Amniotic stem cell (primary cell): ENCODE data around the gene BAIAP2L1.

Experiments used
- DNase-seq: peaks from one replicate; lab custom pipeline; 2025; lab: John Stamatoyannopoulos, UW

Gene BAIAP2L1

DNA sequence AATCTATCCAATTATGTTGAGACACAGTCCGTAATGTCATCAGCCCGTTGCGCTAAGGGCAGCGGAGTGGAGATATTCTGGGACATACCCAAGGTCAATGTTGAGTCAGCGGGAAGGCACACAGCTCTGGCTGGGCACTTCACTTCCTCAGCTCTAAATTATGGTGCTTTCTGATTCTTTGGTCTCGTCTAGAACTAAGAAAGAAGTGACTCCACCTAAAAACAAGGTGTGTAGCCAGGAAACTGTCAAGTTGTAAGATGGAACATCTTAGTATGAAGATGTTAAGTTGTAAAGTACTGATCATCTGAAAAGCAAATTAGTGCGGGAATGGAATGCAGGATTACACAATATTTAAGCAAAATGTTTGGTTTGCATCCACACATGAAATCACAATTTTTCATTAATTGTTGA, 43.1 kb downstream of the BAIAP2L1 start:
- DNase-seq, result no peak

DNA sequence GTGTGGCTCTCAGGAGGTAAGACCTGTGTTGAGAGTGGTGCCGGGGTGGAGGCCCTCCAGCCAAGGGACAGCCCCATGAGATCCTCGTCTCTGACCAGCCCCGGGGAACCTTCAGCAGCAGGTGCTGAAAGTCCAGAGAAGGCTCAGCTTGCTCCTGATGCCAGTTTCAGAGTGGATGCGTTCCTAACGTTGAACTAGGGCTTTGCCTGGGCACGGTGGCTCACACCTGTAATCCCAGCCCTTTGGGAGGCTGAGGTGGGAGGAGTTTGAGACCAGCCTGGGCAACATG, 45.7 kb downstream of the BAIAP2L1 start:
- DNase-seq, result no peak

DNA sequence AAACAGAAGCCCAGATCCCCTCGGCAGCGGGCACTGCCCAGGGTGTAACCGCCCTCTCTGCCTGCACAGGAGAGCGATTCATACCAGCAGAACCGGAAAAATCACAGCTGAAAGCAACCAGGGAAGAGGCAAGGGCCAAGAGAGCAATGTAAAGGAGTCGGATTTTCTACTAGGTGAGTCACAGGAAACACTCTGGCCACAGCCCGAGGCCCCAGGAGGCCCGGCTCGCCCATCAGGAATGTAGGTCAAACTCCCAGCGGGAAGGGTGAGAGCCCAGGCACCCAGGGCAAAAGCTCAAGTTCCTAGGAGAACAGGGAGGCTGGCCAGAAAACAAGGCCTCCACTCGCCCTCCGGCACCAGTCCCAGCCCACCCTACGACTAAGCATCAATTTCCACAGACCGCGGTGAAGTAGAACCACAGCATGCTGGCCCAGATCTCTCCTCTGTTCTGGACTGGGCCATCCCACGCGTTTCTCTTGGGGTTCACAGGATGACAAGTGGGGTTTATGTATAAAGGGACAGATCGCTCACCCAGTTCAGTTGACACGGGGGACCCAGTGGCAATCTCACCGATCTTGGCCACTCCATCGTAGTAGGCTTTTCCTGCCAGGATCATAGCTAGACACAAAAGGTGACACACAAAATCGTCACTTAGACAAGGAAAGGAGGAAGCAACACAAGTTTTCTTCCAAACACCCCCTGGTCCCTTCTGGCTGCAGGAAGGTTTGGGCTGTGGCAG, 46.2 kb downstream of the BAIAP2L1 start:
- DNase-seq, result peak; percentile 12

DNA sequence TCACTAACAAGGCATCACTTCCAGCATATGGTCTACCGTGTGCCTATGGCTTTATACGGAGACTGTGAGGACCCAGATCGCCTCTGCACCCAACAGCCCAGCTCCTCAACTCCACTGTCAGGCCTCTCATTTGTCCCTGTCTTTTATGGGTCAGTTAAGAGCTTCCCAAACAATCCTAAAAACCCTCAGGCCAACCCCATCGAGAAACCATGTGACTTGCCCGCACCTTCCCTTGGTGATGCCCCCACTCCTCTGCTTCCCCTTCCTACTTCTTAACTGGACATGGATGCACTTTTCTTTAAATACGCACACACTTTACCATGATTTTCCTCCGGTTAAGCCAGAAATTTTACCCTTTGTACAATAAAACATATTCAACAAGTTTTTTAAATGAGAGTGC, 46.8 kb downstream of the BAIAP2L1 start:
- no peak for DNase-seq

DNA sequence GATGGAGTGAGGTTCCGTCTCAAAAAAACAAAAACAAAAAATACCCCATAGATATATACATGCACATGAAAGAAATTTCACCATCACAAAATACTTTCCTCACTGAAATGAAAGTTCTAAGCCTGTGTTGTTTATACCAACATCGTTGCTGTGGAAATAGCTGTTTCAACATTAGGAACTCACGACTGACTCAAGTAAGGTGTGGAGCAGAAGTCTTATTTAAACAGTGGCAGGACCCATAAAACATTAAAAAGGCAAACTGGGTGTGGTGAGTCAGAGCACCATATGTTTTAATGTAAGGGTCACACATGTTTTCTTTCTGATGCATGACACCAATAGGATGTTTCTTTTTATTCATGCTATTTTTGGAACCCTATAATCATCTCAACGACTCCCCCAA, 48.3 kb downstream of the BAIAP2L1 start:
- DNase-seq, result no peak

DNA sequence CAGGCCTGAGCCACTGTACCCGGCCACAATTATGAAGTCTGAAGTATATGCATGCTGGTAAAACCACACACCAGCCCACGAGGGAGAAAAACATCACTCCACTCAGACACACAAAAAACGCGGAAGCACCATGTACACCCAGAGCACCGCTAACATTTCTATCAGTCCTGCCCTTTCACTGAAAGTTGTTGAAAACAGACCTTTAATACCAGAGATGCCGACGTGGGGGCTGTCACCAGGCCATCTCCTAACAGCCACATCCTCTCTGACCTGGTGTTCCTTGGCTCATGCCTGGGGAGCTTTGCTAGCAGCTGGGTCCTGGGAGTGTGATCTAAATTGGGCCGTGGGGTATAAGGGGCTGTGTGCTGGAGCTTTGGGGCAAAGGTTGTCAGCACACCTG, 49.8 kb downstream of the BAIAP2L1 start:
- DNase-seq, result no peak

DNA sequence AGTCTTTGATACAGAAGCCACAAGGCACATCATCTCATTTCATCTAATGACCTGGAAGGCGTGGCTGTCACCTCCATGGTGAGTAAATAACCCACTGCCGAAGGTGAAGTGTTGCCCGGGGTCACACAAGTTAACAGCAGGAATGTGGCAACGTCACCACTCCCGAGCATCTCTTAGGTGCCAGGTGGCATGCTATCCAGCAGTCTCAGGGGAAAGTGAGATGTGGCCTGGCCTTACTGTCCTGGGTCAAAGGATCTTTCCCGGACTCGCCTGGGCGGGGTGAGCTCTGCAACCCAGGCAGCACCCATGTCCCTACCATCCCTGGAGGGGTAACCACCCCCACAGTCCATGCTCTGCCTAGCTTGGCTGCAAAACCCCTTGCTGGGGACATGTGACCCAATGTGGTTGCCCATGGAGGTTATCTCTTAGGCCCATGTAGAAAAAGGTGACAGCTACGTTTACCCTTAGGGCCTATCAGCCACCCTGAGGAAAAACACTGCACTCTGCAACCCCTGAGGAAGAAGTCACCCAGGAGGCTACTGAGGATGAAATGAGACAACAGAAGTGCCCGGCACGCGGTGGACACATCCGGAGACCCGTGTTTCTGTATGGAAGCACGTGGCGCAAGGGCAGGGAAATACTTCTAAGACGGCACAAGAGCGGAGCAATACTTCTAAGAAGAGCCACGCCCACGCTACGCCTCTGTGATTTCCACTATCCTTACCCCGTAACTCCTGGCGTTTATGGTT, 52.0 kb downstream of the BAIAP2L1 start:
- DNase-seq, result no peak

DNA sequence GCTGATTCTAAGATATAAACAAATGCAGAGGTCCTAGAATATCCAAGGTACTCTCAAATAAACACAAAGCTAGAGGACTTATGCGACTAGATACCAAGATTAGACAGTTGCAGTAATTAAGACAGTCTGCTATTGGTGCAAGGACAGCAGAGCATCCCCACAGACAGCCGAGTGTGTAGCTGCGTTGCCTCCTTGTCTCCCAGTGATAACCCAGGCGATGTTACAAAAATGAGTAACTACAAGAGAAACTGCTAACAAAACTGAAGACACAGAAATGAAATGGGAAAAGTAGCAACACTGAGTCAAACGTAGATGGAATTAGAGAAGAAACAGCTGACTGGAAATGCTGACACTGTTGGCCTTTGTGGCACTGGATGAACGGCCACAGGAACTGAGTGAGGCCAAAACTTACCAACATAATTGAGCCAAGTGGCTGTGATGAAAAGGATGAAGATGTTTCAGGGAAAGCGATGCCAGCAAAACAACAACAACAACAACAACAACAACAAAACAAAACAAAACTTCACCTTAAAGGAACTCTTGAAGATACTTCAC, 54.3 kb downstream of the BAIAP2L1 start:
- DNase-seq, result no peak

DNA sequence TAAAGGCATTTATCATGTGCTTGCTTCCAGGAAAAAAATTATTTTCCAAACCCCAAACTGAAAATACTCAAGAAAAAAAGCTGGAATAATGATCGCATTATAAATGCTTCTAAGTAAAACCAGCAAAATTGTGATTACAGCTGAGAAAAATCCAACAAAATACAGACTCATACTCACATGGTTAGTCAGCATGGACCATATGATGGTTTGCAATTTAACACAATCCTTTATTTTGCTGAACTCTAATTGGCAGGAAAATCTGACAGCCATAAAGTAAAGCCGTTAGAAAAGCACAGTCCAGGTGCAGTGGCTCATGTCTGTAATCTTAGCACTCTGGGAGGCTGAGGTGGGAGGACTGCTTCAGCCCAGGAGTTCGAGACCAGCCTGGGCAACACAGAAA, 59.8 kb downstream of the BAIAP2L1 start:
- DNase-seq, result peak; percentile 22

DNA sequence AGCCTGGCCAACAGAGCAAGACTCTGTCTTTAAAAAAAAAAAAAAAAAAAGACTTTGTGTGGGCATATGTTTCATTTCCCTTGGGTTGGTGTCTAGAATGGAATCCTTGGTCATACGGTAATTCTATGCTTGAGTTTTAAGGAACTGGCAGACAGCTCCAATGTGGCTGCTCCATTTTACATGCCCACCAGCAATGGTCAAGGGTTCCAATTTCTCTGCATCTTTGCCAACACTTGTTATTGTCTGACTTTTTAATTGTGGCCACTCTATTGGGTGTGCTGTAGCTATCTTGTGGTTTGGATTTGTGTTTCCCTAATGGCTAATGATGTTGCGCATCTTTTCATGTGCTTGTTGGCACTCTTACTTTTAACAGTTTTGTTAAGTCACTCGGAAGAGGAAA, 61.8 kb downstream of the BAIAP2L1 start:
- no peak for DNase-seq

DNA sequence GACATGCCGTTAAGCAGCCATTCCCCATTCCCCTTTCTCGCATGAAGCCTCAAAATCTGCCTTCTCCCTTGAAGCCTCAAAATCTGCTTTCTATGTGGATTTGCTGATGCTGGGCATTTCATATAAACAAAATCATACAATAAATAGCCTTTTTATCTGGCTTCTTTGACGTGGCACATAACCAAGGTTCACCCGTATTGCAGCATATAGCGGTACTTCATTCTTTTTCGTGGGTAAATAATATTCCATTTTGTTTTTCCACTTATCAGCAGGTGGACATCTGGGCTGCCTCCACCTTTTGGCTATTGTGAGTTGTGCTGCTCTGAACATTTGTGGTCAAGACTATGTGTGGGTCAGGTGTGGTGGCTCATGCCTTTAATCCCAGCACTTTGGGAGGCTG, 62.4 kb downstream of the BAIAP2L1 start:
- no peak for DNase-seq

DNA sequence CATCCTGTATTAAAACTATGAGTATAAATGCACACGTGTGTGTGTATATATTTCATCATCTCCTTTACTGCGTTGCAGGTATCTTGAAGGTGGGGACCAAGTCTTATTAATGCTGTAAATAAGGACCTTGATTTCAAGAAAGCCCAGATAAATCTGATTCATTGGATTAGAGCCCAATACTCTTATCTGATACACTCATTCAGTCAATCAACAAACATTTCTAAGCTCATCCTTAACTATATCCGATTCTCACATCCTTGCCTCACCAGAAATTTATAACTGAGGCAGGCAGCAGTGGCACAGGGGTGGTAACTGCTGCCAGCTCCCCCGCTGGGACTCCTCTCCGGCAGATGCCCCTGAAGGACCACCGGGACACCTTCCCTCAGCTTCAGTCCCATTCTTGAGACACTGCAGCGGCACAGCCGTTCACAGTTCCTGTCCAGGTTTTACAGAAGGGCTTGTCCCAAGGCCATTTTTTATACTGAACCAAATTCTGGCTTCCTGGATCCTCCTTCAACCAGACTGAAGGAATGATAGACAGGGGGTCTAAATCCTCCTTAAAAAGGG, 65.4 kb downstream of the BAIAP2L1 start:
- no peak for DNase-seq

DNA sequence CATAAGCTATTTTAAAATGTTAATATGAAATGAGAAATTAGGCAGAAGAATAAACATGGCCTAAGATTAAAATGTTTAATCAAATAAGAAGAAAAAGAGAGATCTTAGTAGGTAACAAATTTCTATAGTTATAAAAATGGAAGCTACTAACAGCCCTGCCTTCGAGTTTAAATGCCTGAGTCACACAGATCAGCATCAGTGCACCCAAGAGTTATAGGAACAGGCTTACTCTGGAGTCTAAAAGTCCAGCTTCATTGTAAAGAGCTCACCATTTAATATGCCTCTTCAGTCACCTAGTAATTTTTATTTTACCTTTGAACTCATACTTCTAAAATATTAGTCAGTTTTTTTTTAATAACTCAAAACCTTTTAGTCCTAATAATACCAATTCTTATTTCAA, 66.8 kb downstream of the BAIAP2L1 start:
- no peak for DNase-seq

DNA sequence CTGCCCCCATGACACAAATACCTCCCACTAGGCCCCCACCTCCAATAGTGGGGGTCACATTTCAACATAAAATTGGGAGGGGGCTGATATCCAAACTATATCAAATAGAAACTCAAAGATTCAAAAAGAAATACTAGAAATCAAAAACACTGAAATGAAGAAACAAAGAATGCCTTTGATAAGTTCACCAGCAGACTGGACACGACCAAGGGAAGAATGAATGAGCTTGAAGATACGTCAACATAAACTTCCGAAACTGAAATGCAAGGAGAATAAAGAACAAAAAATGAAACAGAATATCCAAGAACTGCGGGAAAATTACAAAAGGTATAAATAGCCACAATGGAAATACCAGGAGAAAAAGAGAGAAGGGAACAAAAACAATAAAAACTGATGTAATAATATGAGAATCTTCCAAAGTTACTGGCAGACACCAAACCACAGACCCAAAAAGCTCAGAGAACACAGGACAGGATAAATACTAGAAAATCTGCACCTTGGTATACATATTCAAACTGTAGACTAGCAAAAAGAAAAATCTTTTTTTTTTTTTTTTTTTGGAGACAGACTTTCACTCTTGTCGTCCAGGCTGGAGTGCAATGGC, 69.9 kb downstream of the BAIAP2L1 start:
- DNase-seq, result no peak

DNA sequence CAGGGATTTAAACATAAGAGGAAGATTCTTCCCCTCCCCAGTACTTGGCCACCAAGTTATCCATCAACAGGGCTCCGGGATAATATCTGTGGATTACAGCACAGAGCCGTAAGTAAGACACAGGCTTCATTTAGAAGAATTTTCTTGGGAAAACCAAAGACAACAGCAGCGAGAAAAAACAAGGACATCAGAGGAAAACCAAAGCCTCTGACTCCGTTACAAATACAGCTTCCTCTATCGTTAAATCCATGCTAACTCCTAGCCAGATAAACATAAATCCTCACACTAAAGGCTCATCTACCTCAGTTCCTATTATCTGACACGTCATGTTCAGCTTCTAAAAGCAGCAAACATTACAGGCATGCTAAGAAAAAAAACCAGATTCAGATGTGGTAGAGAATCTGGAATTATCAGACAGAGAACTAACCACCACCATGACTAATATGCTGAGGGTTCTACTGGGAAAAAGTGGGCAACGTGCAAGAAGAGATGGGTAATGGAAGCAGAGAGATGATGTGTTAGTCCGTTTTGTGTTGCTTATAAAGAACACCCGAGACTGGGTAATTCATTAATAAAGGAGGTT, 71.0 kb downstream of the BAIAP2L1 start:
- no peak for DNase-seq

DNA sequence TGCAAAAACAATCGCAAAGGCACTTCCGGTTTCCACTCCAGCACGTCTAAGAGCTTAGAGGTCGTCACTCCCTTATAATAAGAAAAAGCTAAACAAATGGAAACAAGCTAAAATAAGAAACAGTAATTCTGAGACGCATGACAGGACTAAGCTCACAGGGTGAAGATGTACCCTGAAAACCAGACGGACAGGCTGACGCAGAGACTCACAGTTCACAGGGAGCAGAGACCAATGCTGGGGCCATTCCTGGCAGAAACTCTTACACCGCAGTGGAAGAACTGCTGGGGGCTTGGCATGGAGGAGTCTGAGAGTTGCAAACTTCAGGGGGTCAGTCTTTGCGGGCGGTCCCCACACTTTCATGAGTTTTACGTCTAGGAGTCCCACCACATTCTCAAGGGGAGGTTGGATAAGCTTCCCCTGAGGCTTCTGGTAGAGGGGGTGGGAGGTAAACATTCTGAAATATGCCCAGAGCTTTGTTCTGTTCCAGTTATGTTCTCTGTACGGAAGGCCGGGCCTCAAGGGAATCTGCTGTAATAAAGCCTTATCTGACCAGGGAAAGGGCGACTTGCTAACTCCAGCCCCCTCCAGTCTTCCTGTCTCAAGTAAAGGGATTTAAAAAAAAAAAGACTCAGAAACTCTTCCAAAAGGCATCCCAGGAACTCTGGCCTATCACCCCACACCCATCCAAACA, 71.6 kb downstream of the BAIAP2L1 start:
- no peak for DNase-seq

DNA sequence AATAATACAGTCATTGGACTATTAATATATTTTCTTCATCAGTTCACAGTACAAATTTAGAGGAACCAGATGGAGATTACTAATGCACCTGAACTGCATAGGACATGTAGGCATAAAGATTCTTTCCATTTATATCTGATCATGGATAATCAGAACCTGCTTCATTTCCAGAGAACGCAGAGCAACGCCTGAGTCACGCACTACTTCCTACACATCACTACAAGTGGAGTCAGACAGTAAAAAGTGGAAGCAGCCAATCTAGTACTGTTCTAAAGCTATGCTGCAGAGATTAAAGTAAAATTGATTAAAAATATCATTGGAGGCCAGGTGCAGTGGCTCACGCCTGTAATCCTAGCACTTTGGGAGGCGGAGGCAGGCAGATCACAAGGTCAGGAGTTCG, 76.1 kb downstream of the BAIAP2L1 start:
- no peak for DNase-seq

DNA sequence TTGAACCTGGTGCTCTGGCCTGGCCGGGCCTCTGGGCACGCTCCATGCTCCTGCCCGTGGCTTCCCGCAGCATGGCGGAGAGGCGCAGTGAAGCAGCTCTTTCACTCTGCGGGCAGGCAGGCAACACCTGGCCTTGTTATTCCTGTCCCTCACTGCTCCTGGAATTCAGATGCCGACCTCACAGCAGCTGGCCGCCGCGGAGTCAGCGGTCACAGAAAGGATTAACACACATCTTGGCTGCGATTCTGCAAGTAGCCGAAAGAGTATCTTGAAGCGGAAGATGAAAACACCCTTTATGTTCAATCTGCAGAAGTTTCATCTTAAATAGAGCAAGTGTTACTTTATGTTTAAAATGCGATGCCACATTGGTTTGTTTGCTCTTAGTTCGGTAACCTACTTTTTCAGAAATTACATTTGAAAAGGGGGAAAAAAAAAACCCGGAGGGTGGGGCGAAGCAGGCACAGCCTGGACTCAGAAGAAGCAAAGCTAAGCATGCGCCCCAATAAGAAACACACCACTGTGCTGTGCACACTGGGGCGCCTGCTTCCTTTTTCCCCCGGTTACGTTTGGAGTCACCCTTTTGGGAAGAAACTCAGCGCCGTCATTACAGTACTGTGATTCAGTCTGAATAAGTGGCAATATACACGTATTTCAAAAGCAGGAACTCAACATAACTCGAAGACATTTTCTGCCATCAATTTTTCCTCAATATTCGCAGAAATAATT, 77.1 kb downstream of the BAIAP2L1 start:
- DNase-seq, result no peak

DNA sequence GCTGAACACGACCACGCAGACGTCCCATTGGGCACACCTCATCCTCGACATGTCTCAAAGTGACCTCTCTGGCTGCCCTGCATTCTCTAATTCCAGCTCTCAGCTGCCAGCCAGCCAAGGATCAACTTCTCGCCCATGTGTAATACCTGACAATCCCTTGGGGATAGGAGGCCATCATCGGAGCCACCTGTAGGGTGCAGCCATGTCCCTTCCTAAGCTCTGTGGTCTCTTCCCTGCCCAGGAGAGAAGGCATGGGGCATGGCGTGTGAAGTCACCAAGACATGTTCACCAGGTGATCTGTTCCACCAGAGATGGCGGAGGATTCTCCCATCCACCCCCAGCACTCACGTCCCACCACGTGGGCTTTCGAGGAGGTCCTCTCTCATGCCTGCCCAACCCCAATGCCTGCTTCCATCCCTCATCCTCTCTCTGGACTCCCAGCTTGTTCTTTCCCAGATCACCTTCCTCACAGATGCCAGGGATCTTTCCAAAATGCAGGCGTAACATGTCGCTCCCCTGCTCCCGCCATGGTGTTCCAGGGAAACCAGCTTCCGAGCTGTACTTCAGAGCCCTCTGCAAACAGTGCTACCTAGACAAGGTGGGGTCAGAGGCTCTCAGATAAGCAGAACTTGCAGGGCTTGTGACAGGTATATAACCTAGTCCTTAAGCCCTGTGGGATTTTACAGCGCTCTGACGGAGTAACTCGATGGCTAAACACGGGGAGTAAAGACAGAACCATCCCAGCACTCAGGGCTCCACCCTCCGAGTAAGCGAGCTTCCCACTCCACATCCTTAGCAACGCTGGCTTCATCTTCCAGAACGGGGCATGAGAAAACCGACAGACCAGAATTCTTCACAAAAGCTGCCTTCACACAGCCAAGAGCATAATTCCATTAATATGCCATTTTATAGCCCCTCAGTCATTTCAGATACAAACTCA, 78.3 kb downstream of the BAIAP2L1 start:
- DNase-seq, result no peak

DNA sequence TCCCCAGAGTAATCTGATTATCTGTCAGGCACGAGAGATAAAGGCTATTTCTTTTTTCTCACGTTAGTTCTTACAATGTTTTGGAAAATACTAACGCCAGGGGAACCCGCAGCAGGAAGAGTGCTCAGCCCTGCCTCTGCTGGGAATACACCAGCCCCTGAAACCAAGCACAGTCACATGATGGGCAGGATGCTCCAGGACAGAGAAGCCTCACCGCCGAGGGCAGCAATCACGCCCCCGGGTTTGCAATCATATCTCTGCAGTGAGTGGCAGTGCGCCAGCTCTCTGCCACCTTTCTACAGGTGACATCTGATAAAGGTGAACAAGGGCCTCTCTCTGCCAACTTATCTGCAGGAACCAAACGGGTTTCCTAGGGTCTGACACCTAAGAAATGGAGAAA, 79.6 kb downstream of the BAIAP2L1 start:
- no peak for DNase-seq
